GM19035 (cell line): Measurements from ENCODE around the gene LIN37.
"Not testable (repeated sequence)": the region's sequence is repeated elsewhere in the genome, so short reads cannot be mapped to it uniquely, and the experiment has no call there.

Experiments
- ATAC-seq: cut with Tn5 transposase; IDR thresholded peaks from one replicate; pipeline ENCODE4 v1.9.1; 2021; ENCODE audit not compliant: unreplicated experiment

The LIN37 gene

DNA sequence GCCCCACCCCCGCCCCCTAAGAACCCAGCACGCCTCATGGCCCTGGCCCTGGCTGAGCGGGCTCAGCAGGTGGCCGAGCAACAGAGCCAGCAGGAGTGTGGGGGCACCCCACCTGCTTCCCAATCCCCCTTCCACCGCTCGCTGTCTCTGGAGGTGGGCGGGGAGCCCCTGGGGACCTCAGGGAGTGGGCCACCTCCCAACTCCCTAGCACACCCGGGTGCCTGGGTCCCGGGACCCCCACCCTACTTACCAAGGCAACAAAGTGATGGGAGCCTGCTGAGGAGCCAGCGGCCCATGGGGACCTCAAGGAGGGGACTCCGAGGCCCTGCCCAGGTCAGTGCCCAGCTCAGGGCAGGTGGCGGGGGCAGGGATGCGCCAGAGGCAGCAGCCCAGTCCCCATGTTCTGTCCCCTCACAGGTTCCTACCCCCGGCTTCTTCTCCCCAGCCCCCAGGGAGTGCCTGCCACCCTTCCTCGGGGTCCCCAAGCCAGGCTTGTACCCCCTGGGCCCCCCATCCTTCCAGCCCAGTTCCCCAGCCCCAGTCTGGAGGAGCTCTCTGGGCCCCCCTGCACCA is 38.9 kb downstream of the LIN37 start:
- ATAC-seq = no peak

DNA sequence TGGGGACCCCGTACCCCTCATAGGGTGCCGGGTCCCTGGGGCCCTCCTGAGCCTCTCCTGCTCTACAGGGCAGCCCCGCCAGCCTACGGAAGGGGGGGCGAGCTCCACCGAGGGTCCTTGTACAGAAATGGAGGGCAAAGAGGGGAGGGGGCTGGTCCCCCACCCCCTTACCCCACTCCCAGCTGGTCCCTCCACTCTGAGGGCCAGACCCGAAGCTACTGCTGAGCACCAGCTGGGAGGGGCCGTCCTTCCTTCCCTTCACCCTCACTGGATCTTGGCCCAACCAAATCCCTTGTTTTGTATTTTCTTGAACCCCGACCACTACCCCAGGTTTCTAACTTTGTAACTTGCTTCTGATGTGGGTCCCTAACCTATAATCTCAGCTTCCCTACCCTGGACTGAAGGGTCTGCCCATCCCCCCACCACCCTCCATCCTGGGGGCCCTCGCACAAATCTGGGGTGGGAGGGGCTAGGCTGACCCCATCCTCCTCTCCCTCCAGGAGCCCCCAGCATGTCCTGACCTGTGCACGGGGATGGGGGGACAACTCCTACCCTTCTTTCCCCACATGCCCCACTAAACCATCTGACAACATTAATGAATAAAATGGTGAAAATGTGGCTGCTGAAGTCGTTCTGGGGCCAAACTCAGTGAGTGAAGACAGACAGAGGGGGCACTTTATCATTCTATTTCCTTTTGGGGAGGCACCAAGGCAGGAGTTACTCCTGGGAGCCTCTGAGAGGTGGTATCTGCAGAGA is 40.0 kb downstream of the LIN37 start:
- ATAC-seq = no peak

DNA sequence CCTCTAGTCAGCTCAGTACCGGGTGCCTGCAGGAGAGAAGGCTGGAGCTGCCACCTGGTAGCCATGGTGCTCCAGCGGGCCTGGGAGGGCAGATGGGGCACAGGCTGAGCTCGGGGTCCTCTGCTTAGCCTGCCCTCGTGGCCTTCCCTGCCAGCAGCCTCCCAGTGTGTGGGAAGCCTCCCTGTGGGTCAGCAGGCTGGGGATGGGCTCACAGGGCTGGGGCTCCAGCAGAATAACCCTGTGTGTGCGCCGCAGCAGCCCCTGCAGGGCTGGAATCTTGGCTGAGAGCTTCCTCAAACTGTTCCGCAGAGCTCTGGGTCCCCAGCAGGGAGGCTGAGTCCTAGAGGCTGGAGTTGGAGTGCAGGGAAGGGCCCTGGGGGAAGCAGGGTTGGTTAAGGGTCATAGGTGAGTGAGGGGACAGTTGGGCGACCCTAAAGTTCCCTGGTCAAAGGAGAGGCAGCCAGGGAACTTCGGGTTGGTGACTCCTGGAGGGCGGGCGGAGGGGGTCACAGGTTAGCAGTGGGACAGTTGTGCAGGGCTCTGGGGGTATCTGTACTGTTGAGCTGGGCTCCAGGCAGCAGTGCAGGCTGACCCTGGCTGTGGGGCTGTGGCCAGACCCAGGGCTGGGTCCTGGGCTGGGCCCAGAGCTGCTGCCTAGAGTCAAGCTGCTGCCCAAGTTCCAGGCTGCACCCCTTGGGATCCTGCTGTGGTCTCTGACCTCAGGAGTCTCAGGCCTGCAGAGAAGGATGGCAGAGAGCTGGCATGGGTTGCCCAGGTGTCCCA is 41.0 kb downstream of the LIN37 start:
- ATAC-seq = no peak

DNA sequence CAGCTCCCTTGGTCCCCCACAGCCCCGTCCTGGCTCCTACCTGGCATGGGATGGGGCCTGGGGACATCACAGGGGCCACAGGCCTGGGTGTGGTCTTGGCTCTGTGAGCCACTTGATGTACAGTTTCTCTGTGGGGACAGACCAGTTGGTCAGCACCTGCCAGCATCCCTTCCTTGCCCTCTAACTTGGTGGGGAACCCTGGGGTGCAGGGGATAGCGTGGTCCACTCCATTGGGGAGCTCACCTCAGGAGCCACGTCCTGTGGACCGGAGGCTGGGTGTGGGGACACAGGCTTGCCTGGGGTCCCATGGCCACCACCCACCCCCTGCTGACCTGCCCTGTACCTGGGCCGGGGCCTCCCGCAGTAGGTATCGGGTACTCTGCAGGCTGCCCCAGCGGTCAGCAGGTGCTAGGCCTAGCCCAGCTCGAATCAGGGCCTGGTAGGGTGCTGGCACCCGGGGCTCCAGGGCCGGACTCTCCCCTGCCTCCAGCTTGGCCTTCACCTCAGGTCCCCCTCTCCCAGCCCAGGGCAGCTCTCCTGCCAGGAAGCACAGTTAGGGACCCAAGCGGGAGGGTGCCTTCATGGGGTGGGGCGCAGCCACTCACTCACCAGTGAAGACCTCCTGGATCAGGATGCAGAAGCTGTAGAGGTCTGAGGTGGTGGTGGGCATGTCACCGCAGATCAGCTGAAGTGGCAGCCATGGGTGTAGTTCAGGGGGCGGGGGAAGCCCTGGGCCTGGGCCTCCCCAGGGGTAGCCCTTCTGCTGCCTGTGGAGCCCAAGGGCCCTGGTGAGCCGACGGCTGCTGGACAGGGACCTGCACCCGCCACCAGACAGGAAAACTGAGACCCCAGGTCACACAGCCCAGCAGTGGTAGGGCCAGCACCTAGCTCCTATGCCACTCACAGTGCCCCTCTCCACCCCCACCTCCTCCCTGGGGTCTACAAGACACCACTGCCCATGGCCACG is 41.9 kb downstream of the LIN37 start:
- no peak for ATAC-seq

DNA sequence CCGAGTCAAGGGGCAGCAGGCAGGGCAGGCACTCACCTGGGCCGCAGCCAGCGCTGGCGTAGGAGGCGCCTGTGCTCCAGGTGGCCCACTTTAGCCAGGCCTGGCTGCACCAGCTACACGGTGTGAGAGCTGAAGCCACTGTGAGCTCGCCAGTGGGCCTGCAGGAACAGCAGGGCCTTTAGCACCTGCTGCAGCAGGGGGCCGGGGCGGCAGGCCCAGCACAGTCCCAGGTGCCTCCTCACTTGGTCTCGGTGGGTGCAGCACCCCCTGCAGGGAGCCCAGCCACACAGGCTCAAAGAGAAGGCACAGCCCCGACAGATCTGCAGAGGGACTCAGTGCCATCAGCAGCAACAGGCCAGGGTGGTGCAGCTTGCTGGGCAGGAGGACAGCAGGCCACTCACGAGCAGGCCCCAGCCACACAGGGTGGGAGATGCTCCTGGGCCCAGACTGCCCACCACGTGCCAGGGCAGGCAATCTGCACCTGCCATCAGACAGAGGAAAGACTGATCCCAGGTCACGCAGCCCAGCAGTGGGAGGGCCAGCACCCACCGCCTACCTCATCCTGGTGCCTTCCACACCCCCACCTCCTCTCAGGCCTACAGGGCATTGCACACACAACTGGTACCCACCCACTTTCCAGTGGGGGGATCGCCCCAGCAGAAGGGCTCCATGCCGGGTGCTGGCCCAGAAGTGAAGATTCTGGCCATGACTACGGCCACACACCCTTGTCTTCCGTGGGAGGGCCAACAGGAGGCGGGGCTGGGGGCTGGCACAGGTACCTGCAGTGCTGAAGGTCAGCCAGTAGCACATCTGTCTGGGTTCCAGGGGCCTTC is 42.8 kb downstream of the LIN37 start:
- ATAC-seq = no peak

DNA sequence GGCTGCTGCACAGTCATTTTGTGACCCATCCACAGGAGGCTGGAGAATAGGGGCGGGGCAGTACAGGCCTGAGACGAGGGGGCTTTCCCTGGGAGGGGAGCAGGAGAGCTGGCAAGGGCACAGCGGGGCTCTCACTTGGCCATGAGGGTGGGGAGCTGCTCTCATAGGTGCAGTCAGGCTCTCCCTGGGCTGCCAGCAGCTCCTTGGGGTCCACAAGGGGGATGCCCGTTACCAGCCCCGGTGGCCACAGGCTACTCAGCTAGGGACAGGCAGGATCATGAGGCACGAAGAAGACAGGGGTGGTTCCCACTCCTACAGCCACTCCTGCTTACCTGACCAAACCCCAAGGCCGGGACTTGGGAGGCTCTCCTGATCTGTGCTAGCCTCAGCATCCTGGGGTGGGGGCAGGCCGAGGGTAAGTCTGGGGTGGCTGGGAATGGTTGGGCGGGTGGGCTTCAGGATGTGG is 43.5 kb downstream of the LIN37 start:
- no peak for ATAC-seq

- ATAC-seq = no peak
Observed at GRCh38 chr19:35792312-35792711, 43.9 kb downstream of the LIN37 start.

- no peak for ATAC-seq
Observed at GRCh38 chr19:35792888-35793287, 44.5 kb downstream of the LIN37 start.

DNA sequence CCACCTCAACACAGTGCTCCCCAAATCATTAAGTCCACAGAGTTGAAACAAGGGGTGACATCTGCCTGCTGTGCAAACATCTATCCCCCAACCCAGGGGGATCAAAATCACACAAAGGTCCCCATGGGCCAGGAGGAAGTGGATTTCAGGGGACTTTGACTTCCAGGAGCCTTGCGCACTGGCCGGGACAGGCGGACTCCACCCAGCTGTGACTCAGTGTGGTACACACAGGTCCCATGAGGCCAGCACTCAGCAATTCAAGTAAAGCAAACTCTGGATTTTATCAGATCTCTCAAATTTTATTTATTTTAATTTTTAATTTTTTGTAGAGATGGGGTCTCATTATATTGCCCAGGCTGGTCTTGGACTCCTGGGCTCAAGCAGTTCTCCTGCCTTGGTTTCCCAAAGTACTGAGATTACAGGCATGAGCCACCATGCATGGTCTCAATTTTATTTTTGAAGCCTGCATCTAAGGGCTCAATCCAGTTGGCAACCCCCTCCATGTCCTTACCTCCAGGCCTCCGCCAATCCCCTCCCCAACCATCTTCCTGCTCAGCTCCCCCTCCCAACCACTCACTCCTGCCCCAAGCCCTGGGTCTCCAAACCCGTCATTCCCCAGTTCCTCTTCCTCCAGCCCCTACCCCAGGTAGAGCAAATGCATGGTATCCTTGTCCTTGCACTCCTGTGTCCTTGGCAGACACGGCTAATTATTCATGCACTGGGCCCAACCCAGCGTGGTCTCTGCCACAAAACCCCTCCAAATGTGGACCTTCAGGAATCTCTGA is 45.2 kb downstream of the LIN37 start:
- ATAC-seq = no peak

GRCh38 chr19:35795564-35795963 is 47.2 kb downstream of the LIN37 start:
- ATAC-seq = not testable (repeated sequence)

GRCh38 chr19:35796645-35797542 is 48.5 kb downstream of the LIN37 start:
- no peak for ATAC-seq

DNA sequence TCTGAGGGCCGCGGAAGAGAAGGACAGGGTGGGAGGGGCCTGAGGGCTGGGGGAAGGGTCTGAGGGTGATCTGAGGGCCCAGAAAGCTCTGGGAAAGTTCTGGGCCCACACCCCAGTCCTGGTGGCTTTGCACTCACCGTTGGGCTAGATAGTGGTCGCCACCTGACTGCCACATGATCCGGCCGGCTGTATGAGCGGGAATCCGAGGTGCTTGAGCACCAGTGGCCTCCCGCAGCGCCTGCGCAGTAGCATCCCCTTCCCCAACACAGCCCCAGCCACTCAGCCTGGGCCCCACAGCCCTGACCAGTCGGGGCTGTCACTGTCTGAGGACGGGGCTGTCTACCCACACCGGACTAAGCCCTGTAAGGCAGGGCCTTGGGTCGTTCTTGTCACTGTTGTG is 49.3 kb downstream of the LIN37 start:
- ATAC-seq = no peak

DNA sequence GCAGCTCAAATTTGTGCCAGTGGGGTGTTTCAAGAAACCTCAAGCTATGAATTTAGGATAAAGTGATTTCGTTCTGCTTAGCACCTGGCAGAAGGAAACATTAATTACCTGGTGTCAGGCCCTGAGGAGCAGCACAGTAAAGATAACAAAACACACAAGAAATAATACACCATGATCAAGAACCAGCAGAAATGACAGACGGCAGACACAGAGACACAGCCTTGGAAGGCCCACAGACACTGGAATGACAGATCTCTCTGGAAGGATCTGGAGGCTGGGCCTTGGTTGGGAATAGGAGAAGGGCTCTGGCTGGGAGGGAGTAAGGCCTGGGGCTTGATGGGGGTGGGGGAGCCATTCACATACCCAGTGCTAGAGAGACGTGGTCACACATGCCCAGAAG is 53.5 kb downstream of the LIN37 start:
- no peak for ATAC-seq
